B cell (primary cell): ENCODE data around the gene IGLL5.

Experiments
- CTCF ChIP-seq: fragments of 200-600 bp; IDR thresholded peaks from one replicate; pipeline ENCODE4 v1.8.0; 2022; ENCODE audit warnings: antibody characterized with exemption, mild to moderate bottlenecking
- EZH2 ChIP-seq: IDR thresholded peaks from 2 replicates; pipeline ENCODE4 v1.6.1; 2012; ENCODE audit warnings: borderline replicate concordance, low read depth, mild to moderate bottlenecking, moderate library complexity, low read length; ENCODE audit not compliant: insufficient read depth, poor library complexity, severe bottlenecking

- TF ChIP-seq CTCF: no peak
- TF ChIP-seq EZH2: no peak
Measured at GRCh38 chr22:22851969-22852368, 35.6 kb upstream of the IGLL5 start.
